ENCODE data around the gene ENPP3.

DNA sequence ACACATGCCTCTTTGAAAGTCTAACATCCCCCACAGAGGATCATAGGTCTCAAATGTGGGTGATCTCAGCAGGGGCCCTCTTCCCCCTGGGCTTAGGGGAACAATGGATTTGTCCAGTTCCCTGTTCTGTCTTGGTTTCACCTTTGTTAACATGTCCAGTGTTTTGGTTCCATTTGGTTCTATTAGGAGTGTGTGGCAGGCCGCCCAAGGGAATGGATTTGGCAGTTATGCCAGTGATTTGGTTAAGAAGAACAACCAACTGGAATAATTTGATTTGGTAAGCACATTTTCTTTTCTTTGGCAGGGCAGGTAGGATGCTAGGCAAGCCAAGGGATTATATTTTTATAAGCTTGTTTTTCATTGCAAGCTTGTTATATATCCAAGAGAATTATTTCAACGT lies 142.2 kb downstream of the ENPP3 start:
- no peak for TF ChIP-seq EZH2 (IDR thresholded peaks at IDR 0.05; ENCODE audit: borderline replicate concordance, low read depth, low read length, severe bottlenecking)
- TF ChIP-seq, protein P1, sequence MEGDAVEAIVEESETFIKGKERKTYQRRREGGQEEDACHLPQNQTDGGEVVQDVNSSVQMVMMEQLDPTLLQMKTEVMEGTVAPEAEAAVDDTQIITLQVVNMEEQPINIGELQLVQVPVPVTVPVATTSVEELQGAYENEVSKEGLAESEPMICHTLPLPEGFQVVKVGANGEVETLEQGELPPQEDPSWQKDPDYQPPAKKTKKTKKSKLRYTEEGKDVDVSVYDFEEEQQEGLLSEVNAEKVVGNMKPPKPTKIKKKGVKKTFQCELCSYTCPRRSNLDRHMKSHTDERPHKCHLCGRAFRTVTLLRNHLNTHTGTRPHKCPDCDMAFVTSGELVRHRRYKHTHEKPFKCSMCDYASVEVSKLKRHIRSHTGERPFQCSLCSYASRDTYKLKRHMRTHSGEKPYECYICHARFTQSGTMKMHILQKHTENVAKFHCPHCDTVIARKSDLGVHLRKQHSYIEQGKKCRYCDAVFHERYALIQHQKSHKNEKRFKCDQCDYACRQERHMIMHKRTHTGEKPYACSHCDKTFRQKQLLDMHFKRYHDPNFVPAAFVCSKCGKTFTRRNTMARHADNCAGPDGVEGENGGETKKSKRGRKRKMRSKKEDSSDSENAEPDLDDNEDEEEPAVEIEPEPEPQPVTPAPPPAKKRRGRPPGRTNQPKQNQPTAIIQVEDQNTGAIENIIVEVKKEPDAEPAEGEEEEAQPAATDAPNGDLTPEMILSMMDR (IDR thresholded peaks at IDR 0.05; ENCODE audit: borderline replicate concordance, extremely low read depth, low read length, poor library complexity, severe bottlenecking) = no peak

Data from DND-41 (cell line).